Colonic mucosa (tissue), 4 donors: ENCODE measurements around the gene KLHL13. TPM values are rescaled to one million over a fixed set of nuclear protein-coding genes. Genes with fewer than 3 reads are reported as not detected.

ENCODE experiments used
- DNase-seq: peaks from one replicate; pipeline ENCODE4 v3.0.0-alpha.2; 2020
- H3K27ac ChIP-seq: fragments of 200-600 bp; one replicate; pipeline ENCODE4 v1.8.0; 2021
- H3K27me3 ChIP-seq: fragments of 200-600 bp; one replicate; pipeline ENCODE4 v1.8.0; 2021
- H3K36me3 ChIP-seq: fragments of 200-600 bp; one replicate; pipeline ENCODE4 v1.8.0; 2021
- H3K4me1 ChIP-seq: fragments of 200-600 bp; one replicate; pipeline ENCODE4 v1.8.0; 2021; ENCODE audit warnings: mild to moderate bottlenecking
- H3K4me3 ChIP-seq: fragments of 200-600 bp; one replicate; pipeline ENCODE4 v1.8.0; 2021
- H3K9ac ChIP-seq, 2 donors: one replicate each; pipeline ENCODE4 v1.7.0; 2013; ENCODE audit warnings: control low read depth in 2 of 2, low read depth in 2 of 2, low read length in 2 of 2
- H3K9me3 ChIP-seq: fragments of 200-600 bp; one replicate; pipeline ENCODE4 v1.8.0; 2021
- intact Hi-C: fragments of 100-400 bp; cut with DNase I; formaldehyde crosslinking; loops from one replicate; pipeline ENCODE4 v1.14.1; 2022
- total RNA-seq, 2 donors: library from RNA; stranded (reverse); fragmentation: NEBNext Ultra II Directional in 1 of 2; extraction: Animal tissue kit (Norgen Biotek cat#: 25700) in 1 of 2; gene quantifications; one replicate each; pipeline ENCODE4 v1.2.1, GENCODE V29; 2021
- TF ChIP-seq, protein P1 (sequence below): fragments of 200-600 bp; IDR thresholded peaks from one replicate; pipeline ENCODE4 v1.8.0; 2022; ENCODE audit warnings: antibody characterized with exemption, mild to moderate bottlenecking
- donor health status: healthy.
- donor health status: DM: no; HTN: no; CAD: no.
- donor health status: DM: no; HTN: no; CAD: no.

Gene KLHL13
- total RNA-seq, 2 donors from 2014 or later = 2.7 to 3.0 TPM

DNA sequence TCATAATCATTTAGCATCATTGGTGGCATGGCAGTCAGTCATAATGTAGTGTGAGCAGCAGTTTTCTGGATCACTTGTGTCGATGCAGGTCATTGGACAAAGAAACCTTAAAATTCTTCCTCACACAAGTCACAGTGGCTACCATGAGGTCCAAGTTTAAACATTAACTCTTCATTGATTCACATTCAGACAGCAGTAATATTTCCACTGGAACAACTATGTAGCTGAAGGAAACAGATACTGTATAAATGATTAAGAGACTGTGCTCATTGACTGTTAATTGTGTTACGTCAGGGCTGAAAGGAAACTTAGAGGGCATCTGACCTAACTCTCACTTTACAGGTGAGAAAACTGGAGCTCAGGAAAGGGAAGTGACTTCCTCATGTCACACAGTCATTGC lies 261.8 kb downstream of the KLHL13 start:
- intact Hi-C loops = no loop called here
- Histone ChIP-seq H3K9ac (no peak overlapping the region), H3K9me3 (no peaks in the 10 kb centered on the region), H3K4me3 (no peak overlapping the region), H3K27ac (no peak overlapping the region), H3K36me3 (no peaks in the 10 kb centered on the region), H3K4me1 (no peaks in the 10 kb centered on the region), H3K27me3 (no peaks in the 10 kb centered on the region)
- TF ChIP-seq, protein P1, sequence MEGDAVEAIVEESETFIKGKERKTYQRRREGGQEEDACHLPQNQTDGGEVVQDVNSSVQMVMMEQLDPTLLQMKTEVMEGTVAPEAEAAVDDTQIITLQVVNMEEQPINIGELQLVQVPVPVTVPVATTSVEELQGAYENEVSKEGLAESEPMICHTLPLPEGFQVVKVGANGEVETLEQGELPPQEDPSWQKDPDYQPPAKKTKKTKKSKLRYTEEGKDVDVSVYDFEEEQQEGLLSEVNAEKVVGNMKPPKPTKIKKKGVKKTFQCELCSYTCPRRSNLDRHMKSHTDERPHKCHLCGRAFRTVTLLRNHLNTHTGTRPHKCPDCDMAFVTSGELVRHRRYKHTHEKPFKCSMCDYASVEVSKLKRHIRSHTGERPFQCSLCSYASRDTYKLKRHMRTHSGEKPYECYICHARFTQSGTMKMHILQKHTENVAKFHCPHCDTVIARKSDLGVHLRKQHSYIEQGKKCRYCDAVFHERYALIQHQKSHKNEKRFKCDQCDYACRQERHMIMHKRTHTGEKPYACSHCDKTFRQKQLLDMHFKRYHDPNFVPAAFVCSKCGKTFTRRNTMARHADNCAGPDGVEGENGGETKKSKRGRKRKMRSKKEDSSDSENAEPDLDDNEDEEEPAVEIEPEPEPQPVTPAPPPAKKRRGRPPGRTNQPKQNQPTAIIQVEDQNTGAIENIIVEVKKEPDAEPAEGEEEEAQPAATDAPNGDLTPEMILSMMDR = no peak
- no peak for DNase-seq

DNA sequence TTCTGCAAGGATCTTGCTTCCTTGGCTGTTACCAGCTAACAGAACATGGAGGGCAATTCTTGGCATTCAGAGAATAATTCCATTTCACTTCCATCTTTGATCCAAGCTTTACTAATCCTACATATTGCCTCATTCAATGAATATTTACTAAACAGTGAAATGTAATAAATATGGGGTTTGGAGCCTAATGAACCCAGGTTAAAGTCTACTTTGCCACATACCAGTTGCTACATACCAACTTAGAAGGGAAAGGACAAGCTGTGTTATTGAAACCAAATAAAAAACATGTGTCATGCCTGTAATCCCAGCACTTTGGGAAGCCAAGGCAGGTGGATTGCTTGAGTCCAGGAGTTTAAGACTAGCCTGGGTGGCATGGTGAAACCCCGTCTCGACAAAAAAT lies 265.6 kb downstream of the KLHL13 start:
- Histone ChIP-seq H3K36me3 (no peaks in the 10 kb centered on the region), H3K4me1 (no peaks in the 10 kb centered on the region), H3K9ac (no peak overlapping the region), H3K4me3 (no peak overlapping the region), H3K9me3 (no peaks in the 10 kb centered on the region), H3K27me3 (no peaks in the 10 kb centered on the region), H3K27ac (no peak overlapping the region)
- TF ChIP-seq, protein P1 = no peak
- no peak for DNase-seq
- intact Hi-C loops = no loop called here

Other genes starting within 250 kb of the KLHL13 start
- 10 to 100 TPM in 1 of 2 donors, 1 to 10 TPM in 1; 8.0 to 13.4 TPM for gene WDR44, start 229.3 kb upstream of the KLHL13 start, total RNA-seq